NCI-H1048 (cell line): ENCODE data around the gene KDM5A.
"Not testable (repeated sequence)": the region's sequence is repeated elsewhere in the genome, so short reads cannot be mapped to it uniquely, and the experiment has no call there.

Experiments
- DNase-seq: peaks from one replicate; lab custom pipeline; 2025; lab: John Stamatoyannopoulos, UW

The KDM5A gene

GRCh38 chr12:389142-390096, at the start of gene KDM5A:
Gene KDM5A (minus strand): TSS chr12:389320. CDS start chr12:389091, 229 bp downstream.
- DNase-seq = no peak

DNA sequence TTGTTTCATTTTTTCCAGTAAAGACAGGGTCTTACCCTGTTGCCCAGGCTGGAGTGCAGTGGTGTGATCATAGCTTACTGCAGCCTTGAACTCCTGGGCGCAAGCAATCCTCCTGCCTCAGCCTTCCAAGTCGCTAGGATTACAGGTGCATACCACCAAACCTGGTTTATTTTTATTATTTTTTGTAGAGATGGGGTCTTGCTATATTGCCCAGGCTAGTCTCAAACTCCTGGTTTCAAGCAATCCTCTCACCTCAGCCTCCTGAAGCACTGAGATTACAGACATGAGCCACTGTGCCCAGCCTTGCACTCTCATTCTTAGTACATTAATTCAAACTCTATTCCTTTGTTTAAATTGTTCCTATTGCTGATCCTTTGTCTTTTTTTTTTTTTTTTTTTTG, 46.6 kb upstream of the KDM5A start:
- not testable (repeated sequence) for DNase-seq

DNA sequence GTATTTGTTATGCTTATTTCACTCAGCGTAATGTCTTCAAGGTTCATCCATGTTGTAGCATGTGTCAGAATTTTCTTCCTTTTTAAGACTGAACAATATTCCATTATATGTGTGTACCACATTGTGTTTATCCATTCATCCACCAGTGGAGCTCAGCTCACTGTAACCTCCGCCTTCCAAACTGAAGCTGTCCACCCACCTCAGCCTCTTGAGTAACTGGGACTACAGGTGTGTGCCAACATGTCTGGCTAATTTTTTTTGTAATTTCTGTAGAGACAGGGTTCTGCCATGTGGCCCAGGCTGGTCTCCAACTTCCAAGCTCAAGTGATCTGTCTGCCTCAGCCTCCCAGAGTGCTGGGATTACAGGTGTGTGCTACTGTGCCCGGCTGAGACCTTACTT, 33.4 kb upstream of the KDM5A start:
- no peak for DNase-seq

- DNase-seq = no peak
Observed at GRCh38 chr12:418432-418831, 29.3 kb upstream of the KDM5A start.

DNA sequence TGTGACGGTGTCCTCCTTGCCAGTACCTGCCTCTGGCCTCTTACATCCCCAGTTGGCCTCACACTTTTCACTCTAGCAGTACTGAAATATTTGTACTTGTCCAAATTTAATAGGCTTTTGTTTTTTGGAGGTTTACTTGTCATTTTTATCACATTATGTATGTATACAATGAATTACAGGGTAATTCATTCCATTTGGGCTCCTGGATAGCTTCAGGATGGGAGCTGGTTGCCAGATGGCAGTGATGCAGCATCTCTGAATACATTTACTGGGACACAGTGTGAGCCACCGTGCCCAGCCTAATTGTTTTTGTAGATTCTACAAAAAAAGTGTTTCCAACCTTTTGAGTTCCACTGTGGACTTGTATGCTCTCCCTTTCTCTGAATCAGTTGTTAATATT, 25.7 kb upstream of the KDM5A start:
- DNase-seq = no peak

DNA sequence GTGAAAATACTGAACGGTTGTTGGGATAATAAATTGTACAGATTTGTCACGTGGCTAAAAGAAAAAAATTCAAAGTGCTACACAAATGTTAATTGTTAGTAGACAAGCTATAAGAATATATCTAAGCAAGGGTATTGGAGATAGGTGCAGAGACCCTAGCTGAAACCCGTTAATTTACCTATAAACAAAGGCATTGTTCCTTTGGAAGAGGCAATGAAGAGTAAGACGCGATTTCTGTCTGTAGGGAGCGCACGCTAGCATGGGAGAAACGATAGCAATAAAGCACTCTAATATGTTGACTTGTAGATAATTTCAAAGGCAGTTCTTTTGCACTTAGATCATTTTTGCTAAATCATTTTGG, 12.9 kb upstream of the KDM5A start:
- DNase-seq = no peak

- DNase-seq = no peak
Observed at GRCh38 chr12:401235-402028, 12.3 kb upstream of the KDM5A start, which contains the start of gene CCDC77. Gene CCDC77 (plus strand): TSS chr12:401644. CDS start chr12:409384, 7,740 bp downstream.

DNA sequence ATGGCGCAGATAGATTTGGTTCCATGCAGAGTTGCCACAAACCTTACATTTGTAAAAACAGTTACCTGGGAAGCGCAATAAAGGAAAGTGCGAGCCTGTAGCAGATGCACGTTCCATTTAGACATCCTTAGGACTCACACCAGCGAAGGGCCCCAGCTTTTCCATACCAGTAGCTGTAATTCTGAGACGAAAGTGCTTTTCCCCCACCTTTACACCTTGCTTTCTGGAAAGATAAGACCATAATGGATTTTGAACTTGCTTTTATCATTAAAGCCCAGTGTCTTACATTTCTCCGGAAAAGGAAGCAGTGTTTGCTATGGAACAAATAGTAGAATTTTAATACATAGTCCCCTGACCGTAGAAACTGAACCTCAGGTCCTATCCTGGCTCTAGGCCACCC, 11.7 kb upstream of the KDM5A start:
- DNase-seq = no peak

GRCh38 chr12:388541-389141, 479 bp downstream of the KDM5A start:
- no peak for DNase-seq

GRCh38 chr12:388012-388411, 1.1 kb downstream of the KDM5A start:
- no peak for DNase-seq

DNA sequence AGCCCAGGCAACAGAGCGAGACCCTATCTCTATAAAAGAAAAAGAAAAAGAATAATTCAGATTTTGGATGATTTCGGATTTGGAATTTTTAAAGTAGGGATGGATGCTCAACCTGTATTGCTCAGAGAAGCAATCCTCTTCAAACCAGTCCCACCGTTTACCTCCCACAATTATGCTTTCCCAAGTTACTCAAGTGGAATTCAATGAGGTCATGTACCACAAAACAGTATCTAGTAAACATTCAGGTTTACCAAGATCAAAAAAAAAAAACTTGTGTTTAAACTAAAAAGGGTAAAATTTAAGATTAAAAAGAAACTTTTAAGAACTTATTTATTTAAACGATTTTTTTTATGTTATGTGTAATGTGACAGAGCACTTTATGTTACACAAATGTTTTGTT, 2.5 kb downstream of the KDM5A start:
- DNase-seq = no peak

DNA sequence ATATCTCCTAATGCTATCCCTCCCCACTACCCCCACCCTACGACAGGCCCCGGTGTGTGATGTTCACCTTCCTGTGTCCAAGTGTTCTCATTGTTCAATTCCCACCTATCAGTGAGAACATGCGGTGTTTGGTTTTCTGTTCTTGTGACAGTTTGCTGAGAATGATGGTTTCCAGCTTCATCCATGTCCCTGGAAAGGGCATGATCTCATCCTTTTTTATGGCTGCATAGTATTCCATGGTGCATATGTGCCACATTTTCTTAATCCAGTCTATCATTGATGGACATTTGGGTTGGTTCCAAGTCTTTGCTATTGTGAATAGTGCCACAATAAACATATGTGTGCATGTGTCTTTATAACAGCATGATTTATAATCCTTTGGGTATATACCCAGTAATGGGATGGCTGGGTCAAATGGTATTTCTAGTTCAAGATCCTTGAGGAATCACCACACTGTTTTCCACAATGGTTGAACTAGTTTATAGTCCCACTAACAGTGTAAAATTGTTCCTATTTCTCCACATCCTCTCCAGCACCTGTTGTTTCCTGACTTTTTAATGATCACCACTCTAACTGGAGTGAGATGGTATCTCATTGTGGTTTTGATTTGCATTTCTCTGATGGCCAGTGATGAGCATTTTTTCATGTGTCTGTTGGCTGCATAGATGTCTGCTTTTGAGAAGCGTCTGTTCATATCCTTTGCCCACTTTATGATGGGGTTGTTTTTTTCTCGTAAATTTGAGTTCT, 18.2 kb downstream of the KDM5A start:
- DNase-seq = not testable (repeated sequence)

DNA sequence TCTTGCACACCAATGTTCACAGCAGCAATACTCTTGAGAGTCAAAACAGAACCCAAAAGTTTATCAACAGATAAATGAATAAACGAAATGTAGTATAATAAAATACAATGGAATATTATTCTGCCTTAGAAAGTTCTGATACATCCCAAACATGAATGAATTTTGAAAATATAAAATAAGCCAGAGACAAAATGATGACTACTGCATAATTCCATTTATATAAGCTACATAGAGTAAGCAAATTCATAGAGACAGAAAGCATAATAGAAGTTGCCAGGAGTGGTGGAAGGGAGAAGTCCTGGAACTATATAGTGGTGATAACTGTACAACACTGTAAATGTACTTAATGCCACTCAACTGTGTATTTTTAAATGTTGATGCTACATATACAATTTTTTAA, 21.1 kb downstream of the KDM5A start:
- DNase-seq = no peak

GRCh38 chr12:366820-367219, 22.3 kb downstream of the KDM5A start:
- DNase-seq = no peak

- no peak for DNase-seq
Observed at GRCh38 chr12:359091-359490, 30.0 kb downstream of the KDM5A start.

DNA sequence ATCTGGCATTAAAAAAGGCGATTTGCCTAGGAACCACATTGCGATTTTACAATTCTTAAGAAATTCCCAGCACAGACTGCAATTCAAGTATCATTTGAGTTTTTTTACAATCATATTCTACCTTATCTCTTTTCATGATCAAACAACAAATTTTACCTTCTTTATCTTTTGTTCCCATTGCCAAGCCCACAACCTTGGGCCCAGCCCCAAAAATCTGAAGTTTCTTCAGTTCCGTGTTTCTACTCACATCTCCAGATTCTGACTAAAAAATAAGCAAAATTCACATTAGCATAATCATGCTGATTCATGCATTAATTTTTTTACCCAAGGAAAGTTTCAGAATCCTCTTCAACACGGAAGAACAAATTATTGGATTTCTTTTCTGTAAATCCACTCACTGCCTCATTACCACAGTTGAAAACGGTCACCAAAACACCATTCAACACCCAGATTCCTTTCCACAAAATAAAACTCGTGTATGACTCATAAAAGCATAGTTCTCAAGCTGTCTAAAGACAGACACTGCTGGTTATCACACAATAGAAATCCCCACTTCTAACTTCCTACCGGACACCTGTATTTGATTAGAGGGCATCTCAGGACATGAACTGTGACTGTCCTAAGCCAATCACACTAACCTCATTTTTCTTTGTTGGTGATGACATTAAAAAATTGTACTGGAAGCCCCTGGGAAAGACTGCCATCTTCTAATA, 32.7 kb downstream of the KDM5A start:
- DNase-seq = no peak

DNA sequence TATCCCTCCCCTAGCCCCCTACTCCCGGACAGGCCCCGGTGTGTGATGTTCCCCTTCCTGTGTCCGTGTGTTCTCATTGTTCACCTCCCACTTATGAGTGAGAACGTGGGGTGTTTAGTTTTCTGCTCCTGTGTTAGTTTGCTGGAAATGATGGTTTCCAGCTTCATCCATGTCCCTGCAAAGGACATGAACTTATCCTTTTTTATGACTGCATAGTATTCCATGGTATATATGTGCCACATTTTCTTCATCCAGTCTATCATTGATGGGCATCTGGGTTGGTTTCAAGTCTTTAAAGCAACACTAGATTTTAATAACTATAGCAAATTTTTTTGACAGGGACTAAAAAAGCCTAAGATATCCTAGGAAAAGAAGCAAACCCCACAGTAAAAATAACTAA, 37.9 kb downstream of the KDM5A start:
- not testable (repeated sequence) for DNase-seq

- DNase-seq = not testable (repeated sequence)
Observed at GRCh38 chr12:349625-350024, 39.5 kb downstream of the KDM5A start.

GRCh38 chr12:343036-343435, 46.1 kb downstream of the KDM5A start:
- not testable (repeated sequence) for DNase-seq

- DNase-seq = no peak
Observed at GRCh38 chr12:337039-337438, 52.1 kb downstream of the KDM5A start.

- no peak for DNase-seq
Observed at GRCh38 chr12:334125-334524, 55.0 kb downstream of the KDM5A start.
